Measurements from ENCODE around the gene PCGF1. TPM values are rescaled to one million over a fixed set of nuclear protein-coding genes. Genes with fewer than 3 reads are reported as not detected.
"Not testable (repeated sequence)": the region's sequence is repeated elsewhere in the genome, so short reads cannot be mapped to it uniquely, and the experiment has no call there.

PCGF1 gene
- total RNA-seq, 1 donor from 2014 or later = 14.4 TPM

- DNase-seq (ENCODE audit: extremely low read depth, low read depth, low spot score) = no peak
These were observed 7.4 kb downstream of the PCGF1 start for GRCh38 chr2:74499940-74500577.

DNA sequence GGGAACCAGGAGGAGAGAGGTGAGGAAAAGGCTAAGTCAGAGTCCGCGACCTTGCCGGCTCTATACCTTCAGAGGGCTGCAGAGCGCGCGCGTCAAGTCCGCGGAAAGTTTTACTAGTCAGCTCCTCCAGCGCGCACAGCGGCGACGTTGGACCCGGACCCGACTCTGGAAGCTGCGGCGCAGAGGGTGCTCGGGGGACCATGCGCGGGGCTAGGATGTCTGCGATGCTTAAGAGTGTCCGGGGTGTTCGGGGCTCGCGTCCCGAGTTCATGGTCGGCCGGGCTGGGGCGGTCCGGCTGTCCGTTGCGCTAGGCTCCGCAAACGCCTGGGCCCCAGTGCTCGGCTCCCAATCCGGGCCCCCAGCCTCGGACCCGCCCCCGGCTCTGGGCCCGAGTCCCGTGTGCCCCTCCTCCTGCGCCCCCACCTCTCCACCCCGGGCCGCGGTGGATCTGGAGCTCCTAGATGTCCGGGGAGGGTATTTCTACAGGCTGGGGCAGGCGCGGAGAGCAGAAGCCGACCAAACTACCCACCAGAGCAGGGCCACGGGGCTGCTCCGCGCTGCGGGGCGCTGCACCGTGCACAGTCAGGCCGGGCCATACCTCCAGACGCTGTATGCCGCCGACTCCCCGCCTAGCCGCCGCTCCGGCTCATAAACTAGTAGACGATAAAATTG lies 8.1 kb downstream of the PCGF1 start, which contains the start of gene LBX2:
Gene LBX2, minus strand, starts transcription at position 337 of the 673 bp plus-strand sequence. Its CDS starts 66 bp downstream, at position 271.
- DNase-seq (ENCODE audit: extremely low read depth, low read depth, low spot score) = no peak

- DNase-seq (ENCODE audit: extremely low read depth, low read depth, low spot score) = no peak
These were observed 8.8 kb downstream of the PCGF1 start for GRCh38 chr2:74498500-74499266.

DNA sequence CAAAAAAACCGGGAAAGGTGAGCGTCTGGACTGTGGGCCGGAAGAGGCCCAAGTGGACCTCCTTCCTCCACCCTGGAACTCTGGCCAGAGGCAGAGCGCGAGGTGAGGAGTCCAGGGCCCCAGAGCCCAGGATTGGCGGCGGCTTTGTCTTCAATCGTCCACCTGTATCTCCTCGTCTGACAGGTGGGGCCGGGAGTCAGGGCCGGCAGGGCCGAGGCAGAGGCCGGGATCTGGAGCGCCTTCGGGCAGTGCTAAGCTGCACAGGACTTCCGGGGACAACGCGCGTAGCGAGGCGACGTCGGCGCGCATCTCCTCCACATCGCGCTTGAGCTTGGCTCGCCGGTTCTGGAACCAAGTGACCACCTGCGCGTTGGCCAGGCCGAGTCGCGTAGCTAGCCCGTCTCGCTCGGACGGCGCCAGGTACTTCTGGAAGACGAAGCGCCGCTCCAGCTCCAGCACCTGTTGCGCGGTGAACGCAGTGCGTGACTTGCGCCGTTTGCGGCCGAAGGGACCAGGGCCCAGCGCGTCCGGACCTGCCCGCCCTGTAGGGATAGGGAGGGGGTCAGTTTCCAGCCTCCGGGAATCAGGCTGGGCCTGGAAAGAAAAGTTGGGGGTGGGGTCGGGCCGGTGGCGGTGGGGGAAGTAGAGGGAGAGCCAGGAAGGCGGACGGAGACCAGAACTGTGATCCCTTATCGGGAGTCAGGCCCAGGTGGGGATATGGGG lies 9.6 kb downstream of the PCGF1 start:
- DNase-seq (ENCODE audit: extremely low read depth, low read depth, low spot score) = no peak

DNA sequence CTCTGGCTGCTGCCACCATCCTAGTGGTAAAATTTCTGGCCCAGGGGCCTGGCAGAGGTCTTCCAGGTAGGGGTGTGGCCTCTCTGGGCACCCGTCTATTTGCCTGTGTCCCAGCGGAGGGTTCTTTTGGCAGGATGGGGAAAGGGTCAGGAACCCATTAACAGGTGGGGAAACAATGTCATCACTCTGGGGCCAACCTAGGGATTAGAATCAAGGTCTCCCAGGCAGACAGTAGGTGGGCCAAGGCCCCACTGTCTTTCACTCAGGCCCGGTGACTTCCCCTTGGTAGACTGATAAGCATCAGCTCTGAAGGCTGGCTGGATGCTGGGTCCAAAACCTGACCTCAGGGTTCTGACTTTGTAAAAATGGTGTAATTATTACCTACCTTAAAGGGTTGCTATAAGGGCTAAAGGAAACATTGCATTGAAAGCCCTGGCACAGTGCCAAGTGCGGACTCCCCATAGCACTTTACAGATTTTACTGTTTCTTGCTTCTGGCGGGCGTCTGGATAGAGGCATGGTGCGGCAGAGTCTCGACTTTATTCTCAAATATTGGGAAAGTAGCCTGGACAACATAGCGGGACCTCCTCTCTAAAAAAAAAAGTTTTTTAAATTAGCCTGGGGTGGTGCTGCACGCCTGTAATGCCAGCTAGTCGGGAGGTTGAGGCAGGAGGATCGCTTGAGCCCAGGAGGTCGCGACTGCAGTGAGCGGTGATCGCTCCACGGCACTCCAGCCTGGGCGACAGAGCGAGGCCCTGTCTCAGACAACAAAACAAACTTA lies 10.3 kb downstream of the PCGF1 start:
- no peak for DNase-seq (ENCODE audit: extremely low read depth, low read depth, low spot score)

- DNase-seq (ENCODE audit: extremely low read depth, low read depth, low spot score) = no peak
These were observed 12.1 kb downstream of the PCGF1 start for GRCh38 chr2:74495440-74495839.

- DNase-seq (ENCODE audit: extremely low read depth, low read depth, low spot score) = no peak
These were observed 13.9 kb downstream of the PCGF1 start for GRCh38 chr2:74493546-74493945.

GRCh38 chr2:74491648-74492544 lies 15.6 kb downstream of the PCGF1 start:
- no peak for DNase-seq (ENCODE audit: extremely low read depth, low read depth, low spot score)

DNA sequence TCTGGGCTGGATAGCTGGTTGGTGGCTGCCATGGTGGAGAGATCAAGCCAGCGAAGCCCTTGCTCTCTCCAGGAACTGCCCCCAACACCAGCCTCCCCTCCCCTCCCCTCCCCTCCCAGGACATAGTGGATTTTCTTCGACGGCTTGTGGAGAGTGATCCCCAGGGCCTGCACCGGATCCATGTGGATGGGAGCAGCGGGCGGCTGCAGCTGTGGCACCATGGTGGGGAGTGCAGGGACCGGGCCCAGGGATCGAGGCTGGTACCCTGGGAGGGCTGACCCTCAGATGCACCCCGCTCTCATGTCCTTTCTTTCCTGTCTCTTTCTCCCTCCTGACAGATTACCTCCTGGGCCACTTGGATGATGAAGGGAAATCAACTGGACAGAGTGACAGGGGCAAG lies 17.6 kb downstream of the PCGF1 start:
- no peak for DNase-seq (ENCODE audit: extremely low read depth, low read depth, low spot score)

GRCh38 chr2:74488643-74489481 lies 18.6 kb downstream of the PCGF1 start:
- no peak for DNase-seq (ENCODE audit: extremely low read depth, low read depth, low spot score)

DNA sequence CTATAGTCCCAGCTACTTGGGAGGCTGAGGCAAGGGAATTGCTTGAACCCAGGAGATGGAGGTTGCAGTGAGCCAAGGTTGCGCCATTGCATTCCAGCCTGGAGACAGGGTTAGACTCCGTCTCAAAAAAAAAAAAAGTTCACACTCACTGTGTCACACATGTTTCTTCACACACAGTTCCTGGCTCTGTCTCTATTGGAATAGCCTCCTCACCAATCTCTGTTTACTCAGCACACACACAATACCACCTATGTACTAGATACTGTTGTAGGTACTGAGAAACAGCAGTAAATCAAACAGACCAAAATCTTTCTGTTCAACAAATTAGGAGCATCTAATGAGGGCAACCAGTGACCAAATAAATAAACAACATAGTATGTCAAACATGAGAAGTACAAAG lies 21.4 kb downstream of the PCGF1 start:
- no peak for DNase-seq (ENCODE audit: extremely low read depth, low read depth, low spot score)

DNA sequence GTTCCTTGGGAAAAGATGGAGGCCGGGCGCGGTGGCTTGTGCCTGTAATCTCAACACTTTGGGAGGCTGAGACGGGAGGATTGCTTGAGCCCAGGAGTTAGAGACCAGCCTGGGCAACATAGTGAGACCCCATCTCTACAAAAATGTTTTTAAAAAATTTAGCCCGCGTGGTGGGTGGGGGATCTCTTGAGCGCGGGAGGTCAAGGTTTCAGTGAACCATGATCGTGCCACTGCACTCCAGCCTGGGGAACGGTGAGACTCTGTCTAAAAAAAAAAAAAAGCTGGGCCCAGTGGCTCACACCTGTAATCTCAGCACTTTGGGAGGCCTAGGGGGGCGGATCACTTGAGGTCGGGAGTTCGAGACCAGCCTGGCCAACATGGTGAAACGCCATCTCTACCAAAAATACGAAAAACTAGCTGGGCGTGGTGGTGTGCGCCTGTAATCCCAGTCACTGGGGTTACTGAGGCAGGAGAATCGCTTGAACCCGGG lies 23.8 kb downstream of the PCGF1 start:
- not testable (repeated sequence) for DNase-seq (ENCODE audit: extremely low read depth, low read depth, low spot score)

DNA sequence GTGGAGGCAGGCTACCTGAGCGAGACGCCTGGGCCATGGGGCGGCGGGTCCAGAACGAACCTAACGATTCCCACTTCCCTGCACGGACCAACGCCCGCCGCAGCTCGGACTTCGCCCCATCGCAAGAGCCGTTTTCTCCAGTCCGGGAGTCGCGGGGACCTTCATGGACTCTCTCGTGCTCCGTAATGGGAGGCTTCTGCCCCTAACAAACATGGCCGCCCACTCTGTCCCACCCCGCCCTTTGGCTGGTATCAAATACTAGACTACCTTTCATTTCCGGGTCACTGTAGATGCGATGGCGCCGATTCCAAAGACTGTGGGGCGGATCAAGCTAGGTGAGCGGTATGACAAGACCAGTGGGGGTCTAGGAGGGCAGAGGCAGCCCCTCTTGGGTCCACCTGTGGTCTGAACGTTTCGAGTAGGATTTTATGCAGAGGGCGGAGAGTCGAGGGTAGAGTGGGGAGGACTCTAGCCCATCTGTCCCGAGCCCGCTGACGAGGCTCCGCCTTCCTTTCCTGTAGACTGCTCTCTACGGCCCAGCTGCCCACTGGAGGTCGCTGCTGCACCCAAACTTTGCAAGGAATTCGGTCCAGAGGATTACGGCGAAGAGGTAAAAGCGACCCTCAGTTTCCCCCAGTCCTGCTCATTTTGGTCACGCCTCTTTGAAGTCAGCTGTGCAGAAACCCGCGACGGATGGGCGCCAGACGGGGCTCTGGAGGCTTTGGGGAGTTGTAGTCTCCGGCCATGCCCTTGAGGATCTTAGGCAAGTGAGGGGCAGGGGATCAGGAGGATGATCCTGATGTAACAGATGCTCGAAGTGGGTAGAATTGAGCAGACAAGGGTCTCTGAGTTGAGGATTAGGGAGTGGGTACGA lies 24.5 kb downstream of the PCGF1 start, which contains the start of the genes CCDC142 and TTC31:
Gene CCDC142, minus strand, starts transcription at position 198 of the 874 bp plus-strand sequence. Its CDS starts 161 bp downstream, at position 37.
Gene TTC31, plus strand, starts transcription at position 281 of the 874 bp plus-strand sequence. Its CDS starts 15 bp downstream, at position 296.
- DNase-seq (ENCODE audit: extremely low read depth, low read depth, low spot score) = peak; percentile 81

GRCh38 chr2:74481961-74482800 lies 25.3 kb downstream of the PCGF1 start:
- DNase-seq (ENCODE audit: extremely low read depth, low read depth, low spot score) = no peak

GRCh38 chr2:74481431-74481830 lies 26.1 kb downstream of the PCGF1 start:
- DNase-seq (ENCODE audit: extremely low read depth, low read depth, low spot score) = no peak

GRCh38 chr2:74474899-74475298 lies 32.6 kb downstream of the PCGF1 start:
- no peak for DNase-seq (ENCODE audit: extremely low read depth, low read depth, low spot score)
